HG02973 (cell line): ENCODE results near the gene REC8.

ENCODE experiments used
- ATAC-seq: cut with Tn5 transposase; IDR thresholded peaks from one replicate; pipeline ENCODE4 v1.9.1; 2021; ENCODE audit warnings: moderate library complexity; ENCODE audit not compliant: unreplicated experiment

The REC8 gene

DNA sequence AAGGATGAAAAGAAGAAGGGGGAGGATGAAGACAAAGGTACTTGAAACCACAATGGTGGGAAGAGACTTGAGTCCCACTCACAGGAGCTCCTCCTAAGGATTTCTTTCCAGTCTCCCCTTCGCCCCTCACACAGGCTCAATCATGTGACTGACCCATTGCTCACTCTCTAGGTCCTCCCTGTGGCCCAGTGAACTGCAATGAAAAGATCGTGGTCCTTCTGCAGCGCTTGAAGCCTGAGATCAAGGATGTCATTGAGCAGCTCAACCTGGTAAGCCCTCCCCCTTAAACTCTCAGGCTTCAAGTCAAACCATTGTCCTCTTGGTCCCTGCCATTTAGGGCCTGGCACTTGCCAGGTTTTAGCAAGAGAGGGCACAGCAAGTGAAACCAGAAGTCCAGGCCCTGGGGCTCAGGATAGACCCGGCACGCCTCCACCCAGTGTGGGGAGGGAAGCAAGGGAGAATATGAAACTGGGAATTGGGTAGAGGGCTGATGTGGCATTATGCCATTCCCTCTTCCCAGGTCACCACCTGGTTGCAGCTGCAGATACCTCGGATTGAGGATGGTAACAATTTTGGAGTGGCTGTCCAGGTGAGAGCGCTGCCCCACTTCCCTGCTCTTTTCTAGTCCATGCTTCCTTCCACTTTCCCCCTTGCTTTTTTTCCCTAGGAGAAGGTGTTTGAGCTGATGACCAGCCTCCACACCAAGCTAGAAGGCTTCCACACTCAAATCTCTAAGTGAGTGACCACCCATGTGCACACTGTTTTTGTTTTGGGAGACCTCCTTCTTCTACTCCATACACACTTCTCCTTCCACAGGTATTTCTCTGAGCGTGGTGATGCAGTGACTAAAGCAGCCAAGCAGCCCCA lies 34.1 kb upstream of the REC8 start:
- ATAC-seq = no peak

DNA sequence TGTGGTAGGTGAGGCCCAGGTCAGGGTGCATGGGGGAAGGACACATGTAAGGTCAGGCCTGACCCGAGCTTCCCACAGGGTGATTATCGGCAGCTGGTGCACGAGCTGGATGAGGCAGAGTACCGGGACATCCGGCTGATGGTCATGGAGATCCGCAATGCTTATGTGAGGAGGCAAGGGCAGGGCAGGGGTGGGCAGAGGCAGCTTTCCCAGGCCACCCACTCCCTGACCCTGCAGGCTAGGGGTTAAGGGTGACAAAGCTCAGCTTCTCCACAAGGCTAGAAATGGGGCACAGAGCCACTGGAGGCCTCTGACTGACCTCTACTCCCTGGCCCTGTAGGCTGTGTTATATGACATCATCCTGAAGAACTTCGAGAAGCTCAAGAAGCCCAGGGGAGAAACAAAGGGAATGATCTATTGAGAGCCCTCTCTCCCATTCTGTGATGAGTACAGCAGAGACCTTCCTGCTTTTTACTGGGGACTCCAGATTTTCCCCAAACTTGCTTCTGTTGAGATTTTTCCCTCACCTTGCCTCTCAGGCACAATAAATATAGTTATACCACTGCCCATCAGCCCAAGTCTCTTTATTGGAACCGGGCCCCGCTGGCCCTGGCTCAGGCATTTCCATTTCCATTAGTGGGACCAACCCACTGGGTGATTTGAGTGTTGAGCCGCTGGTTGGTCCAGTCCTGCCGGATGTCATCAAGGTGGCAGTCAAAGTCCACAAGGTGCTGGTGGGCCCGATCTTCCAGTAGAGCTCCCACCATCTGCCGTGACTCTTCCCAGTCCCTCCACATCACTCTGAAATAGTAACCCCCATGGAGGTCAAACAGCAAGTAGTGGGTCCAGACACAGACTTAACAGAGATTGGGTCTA lies 33.2 kb upstream of the REC8 start:
- ATAC-seq = no peak

DNA sequence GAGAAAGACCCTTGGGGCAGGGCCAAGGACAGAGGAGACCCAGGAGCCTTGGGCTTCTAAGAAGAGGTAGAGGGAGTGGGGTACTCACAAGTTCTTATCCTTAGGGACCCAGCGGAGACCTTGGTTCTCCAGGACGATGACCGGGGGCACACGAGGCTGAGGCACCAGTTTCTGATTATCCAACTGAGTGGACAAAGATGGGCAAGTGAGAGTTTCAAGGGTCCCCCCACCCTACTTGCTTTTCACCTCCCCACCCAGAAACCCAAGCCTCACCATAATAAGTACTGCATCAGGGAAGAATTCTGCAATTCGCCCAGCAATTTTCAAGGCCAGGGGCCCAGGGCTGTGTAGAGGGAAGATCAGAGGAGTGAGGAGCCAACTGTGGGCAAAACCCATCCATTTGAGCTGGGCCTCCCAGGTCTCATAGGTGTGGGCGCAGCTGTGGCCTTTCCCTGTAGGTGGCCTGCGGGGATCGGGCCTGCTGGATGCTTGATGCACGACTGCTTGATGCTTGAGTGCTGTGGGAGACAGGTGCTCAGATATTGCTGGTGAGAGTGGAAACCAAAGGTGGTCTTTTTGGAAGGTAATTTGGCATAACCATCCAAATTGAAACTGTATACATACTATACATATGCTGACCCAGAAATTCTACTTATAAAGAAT lies 32.5 kb upstream of the REC8 start:
- no peak for ATAC-seq

- ATAC-seq = peak; percentile 74
These were observed 30.6 kb upstream of the REC8 start, which contains the start of gene EMC9 for GRCh38 chr14:24141097-24141880. Gene EMC9, minus strand, starts transcription at chr14:24141591. Its CDS starts 287 bp downstream, at chr14:24141304.

- no peak for ATAC-seq
These were observed 28.4 kb upstream of the REC8 start for GRCh38 chr14:24143511-24143910.

GRCh38 chr14:24144451-24144850 lies 27.4 kb upstream of the REC8 start:
- no peak for ATAC-seq

- ATAC-seq = no peak
These were observed 26.7 kb upstream of the REC8 start for GRCh38 chr14:24145219-24145618.

DNA sequence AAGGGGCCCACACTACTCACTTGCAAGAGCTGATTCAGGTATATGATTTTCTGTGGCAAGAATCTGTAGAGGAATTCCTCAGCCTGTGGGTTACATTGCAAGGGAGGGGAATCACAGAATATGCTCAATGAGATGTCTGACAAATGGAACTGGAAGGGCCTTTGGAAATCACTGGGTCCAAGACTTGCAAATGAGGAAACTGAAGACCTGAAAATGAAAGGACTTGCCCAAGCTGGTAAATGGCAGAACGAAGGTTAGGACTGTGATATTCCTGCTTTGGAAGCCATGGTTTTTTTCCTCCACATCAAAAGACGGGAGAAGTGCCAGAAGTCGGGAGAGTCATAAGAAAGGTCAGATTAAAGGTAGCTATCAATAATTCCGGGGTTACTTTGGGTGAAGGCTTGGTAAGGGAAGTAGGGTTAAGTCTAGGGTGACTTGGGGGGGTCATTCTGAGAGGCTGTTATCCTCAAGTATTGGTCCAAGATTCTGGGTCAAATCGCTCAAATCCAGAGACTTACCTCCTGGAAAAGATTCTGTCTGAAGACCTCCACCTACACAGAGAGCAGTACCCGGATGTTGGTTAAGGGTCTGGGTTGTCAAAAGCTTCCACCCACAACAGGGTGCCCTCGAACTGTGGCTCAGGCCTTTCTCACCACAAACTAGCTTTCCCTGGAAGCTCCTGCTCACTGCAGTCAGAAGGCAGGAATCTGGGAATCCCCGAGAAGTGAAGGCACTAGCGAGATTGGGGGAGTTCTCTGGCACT lies 26.0 kb upstream of the REC8 start:
- no peak for ATAC-seq

- peak; percentile 49 for ATAC-seq
These were observed 25.4 kb upstream of the REC8 start, which contains the start of gene PSME2 for GRCh38 chr14:24146453-24146977. Gene PSME2, minus strand, starts transcription at chr14:24146610. Its CDS starts 29 bp downstream, at chr14:24146581.

DNA sequence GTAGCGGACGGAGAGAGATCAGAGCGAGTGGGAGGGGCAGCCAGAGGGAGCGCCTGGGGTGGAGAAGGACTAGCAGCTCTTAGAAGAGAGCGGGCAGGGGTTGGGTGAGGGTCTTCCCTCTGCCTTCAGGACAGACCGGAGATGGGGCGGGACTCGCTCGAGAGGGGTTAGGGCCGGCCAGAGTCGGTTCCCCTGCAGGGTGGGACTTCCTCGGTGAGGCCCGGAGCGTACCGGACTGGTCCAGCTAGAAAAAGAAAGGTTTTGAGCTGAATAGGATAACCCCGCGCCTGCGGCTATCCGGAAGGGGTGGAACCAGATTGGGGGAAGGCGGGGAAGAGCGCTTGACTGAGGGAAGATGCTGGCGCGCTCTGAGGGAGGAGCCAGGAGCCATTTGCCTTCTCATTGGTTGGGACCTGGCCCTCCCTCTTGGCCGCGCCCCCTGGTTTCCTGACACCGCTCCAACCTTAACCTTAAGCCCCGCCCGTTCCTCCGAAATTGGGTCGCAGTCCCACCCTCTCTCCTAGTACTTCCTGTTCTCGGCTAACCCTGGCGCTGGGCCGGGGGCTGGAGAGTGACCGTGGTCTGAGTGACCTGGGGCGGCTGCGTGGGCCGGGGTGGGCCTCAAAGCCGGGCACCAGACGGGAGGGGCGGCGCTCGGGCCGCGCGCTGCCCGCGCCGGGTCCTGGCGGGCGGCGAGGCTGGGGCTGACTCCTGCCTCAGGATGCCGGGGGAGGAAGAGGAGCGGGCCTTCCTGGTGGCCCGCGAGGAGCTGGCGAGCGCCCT lies 24.7 kb upstream of the REC8 start, which contains the start of gene RNF31:
TSS of gene RNF31 (plus strand) at position 521 of the 783 bp plus-strand sequence. CDS start at position 722, 201 bp downstream.
- peak; percentile 77 for ATAC-seq

DNA sequence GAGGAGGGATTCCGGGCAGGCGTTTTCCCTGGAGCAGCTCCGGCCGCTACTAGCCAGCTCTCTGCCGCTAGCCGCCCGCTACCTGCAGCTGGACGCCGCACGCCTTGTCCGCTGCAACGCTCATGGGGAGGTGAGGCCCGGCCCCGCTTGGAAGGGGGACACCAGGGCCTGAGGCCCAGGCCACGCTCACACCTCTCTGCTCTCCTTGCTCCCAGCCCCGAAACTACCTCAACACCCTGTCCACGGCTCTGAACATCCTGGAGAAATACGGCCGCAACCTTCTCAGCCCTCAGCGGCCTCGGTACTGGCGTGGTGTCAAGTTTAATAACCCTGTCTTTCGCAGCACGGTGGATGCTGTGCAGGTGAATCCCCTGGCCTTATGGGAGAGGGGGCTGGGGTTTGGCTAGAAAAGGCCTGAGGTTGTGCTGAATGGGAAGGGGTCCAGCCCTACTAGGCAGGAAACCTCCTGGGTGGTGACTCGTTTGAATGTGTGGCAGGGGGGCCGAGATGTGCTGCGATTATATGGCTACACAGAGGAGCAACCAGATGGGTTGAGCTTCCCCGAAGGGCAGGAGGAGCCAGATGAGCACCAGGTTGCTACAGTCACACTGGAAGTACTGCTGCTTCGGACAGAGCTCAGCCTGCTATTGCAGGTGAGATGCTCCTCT lies 24.0 kb upstream of the REC8 start:
- no peak for ATAC-seq

- ATAC-seq = no peak
These were observed 22.4 kb upstream of the REC8 start for GRCh38 chr14:24149302-24149969.

- no peak for ATAC-seq
These were observed 21.8 kb upstream of the REC8 start for GRCh38 chr14:24150061-24150460.

DNA sequence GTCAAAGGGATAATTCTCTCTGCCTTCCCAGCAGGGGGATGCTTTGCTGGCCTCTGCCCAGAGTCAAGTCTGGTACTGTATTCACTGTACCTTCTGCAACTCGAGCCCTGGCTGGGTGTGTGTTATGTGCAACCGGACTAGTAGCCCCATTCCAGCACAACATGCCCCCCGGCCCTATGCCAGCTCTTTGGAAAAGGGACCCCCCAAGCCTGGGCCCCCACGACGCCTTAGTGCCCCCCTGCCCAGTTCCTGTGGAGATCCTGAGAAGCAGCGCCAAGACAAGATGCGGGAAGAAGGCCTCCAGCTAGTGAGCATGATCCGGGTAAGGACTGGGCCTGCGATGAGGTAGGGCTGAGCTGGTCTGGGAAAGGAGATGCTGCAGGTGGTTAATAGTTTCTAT lies 21.3 kb upstream of the REC8 start:
- no peak for ATAC-seq

- ATAC-seq = no peak
These were observed 20.9 kb upstream of the REC8 start for GRCh38 chr14:24150993-24151392.

DNA sequence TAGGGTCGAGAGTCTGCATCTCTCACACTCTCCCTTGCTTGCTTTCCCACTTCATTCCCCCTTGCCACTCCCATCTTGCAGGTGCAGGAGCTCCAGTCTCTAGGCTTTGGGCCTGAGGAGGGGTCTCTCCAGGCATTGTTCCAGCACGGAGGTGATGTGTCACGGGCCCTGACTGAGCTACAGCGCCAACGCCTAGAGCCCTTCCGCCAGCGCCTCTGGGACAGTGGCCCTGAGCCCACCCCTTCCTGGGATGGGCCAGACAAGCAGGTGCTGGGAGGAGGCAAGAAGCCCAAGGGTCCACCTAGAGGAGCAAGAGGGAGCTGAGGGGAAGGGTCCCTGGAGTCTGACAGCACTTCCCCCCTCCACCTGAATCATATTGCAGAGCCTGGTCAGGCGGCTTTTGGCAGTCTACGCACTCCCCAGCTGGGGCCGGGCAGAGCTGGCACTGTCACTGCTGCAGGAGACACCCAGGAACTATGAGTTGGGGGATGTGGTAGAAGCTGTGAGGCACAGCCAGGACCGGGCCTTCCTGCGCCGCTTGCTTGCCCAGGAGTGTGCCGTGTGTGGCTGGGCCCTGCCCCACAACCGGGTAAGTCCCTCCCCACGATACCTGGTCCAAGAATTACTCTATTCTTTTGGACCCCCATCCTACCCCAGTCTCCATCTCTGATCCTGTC lies 20.3 kb upstream of the REC8 start:
- ATAC-seq = no peak

DNA sequence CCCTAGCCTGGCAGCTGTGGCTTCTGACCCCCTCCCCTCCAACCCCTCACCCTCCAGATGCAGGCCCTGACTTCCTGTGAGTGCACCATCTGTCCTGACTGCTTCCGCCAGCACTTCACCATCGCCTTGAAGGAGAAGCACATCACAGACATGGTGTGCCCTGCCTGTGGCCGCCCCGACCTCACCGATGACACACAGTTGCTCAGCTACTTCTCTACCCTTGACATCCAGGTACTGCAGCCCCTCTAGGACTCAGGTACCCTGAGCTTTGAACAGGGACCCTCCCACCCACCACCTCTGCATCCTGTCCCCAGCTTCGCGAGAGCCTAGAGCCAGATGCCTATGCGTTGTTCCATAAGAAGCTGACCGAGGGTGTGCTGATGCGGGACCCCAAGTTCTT lies 16.8 kb upstream of the REC8 start:
- no peak for ATAC-seq
